Inflammatory macrophage treated with lipopolysaccharide for 1 hour (primary cell): Measurements from ENCODE around the gene SPCS1.

Source experiments
- DNase-seq, 2 donors: peaks; one replicate each; pipeline ENCODE4 v3.0.0-alpha.2; 2020 to 2022

SPCS1 gene

GRCh38 chr3:52733256-52733891, 27.5 kb downstream of the SPCS1 start:
- no peak for DNase-seq

GRCh38 chr3:52739730-52740129, 33.8 kb downstream of the SPCS1 start:
- no peak for DNase-seq

- DNase-seq, result peak in 1 of 2 donors; percentile 66
These were observed 36.6 kb downstream of the SPCS1 start for GRCh38 chr3:52742418-52743041.

- no peak for DNase-seq
These were observed 37.2 kb downstream of the SPCS1 start for GRCh38 chr3:52743152-52743551.

- no peak for DNase-seq
These were observed 37.8 kb downstream of the SPCS1 start for GRCh38 chr3:52743721-52744120.

GRCh38 chr3:52752045-52752660, 46.2 kb downstream of the SPCS1 start:
- DNase-seq, result peak; percentile 63

- no peak for DNase-seq
These were observed 48.5 kb downstream of the SPCS1 start for GRCh38 chr3:52754373-52754772.

GRCh38 chr3:52756141-52756540, 50.2 kb downstream of the SPCS1 start:
- DNase-seq, result no peak
